GM21381 (cell line): Measurements from ENCODE around the gene TGFBR3.
"Not testable (repeated sequence)": the region's sequence is repeated elsewhere in the genome, so short reads cannot be mapped to it uniquely, and the experiment has no call there.

Experiments
- ATAC-seq: cut with Tn5 transposase; IDR thresholded peaks from one replicate; pipeline ENCODE4 v1.9.1; 2021; ENCODE audit warnings: mild to moderate bottlenecking, moderate library complexity; ENCODE audit not compliant: unreplicated experiment

The TGFBR3 gene

GRCh38 chr1:91666651-91667050 is 219.3 kb downstream of the TGFBR3 start:
- not testable (repeated sequence) for ATAC-seq

GRCh38 chr1:91661121-91661520 is 224.8 kb downstream of the TGFBR3 start:
- no peak for ATAC-seq

GRCh38 chr1:91660708-91661107 is 225.2 kb downstream of the TGFBR3 start:
- no peak for ATAC-seq

- ATAC-seq: no peak
Observed at GRCh38 chr1:91655912-91656449, 230.0 kb downstream of the TGFBR3 start.

- ATAC-seq: no peak
Observed at GRCh38 chr1:91653183-91653582, 232.8 kb downstream of the TGFBR3 start.

GRCh38 chr1:91651661-91652071 is 234.3 kb downstream of the TGFBR3 start:
- ATAC-seq: no peak

- ATAC-seq: no peak
Observed at GRCh38 chr1:91651243-91651642, 234.7 kb downstream of the TGFBR3 start.

- no peak for ATAC-seq
Observed at GRCh38 chr1:91650764-91651163, 235.2 kb downstream of the TGFBR3 start.

GRCh38 chr1:91647061-91647460 is 238.9 kb downstream of the TGFBR3 start:
- no peak for ATAC-seq

- ATAC-seq: no peak
Observed at GRCh38 chr1:91645031-91645430, 240.9 kb downstream of the TGFBR3 start.

- ATAC-seq: no peak
Observed at GRCh38 chr1:91643431-91643830, 242.5 kb downstream of the TGFBR3 start.

- ATAC-seq: no peak
Observed at GRCh38 chr1:91640877-91641526, 244.9 kb downstream of the TGFBR3 start.

GRCh38 chr1:91637539-91637994 is 248.4 kb downstream of the TGFBR3 start:
- no peak for ATAC-seq

- no peak for ATAC-seq
Observed at GRCh38 chr1:91635763-91636162, 250.2 kb downstream of the TGFBR3 start.

- ATAC-seq: no peak
Observed at GRCh38 chr1:91633438-91633837, 252.5 kb downstream of the TGFBR3 start.

GRCh38 chr1:91631718-91632330 is 254.1 kb downstream of the TGFBR3 start:
- ATAC-seq: no peak

GRCh38 chr1:91630803-91631202 is 255.1 kb downstream of the TGFBR3 start:
- ATAC-seq: no peak
